ENCODE measurements around the gene SACM1L. TPM values are rescaled to one million over a fixed set of nuclear protein-coding genes. Genes with fewer than 3 reads are reported as not detected.
A peak's percentile ranks its signal among the peaks of the same experiment; 100 is the strongest.

Gene SACM1L
- total and polyA plus RNA-seq, 7 experiments from 2014 or later = 21.1 to 93.8 (median 69.6) TPM

DNA sequence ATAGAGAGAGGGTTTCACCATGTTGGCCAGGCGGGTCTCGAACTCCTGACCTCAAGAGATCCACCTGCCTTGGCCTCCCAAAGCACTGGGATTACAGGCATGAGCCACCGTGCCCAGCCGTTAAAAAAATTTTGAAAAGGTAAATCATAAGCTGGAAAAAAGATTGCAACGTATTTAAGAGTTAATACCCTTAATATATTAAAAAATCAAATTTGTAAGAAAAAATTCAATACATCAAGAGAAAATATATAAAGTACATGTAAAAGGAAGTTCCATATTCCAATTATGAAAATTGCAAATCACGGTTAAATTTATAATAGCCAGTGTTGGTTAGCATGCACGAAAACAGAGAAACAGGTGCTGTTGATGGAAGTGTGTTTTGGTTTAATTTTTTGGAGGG lies 2.3 kb upstream of the SACM1L start:
- no peak overlapping the region for H3K4me3 ChIP-seq (ENCODE audit: low read length)
- H3K36me3 ChIP-seq (ENCODE audit: control insufficient read depth in 2 of 3, insufficient read depth in 3 of 3, low read length in 3 of 3) = peaks cover 0 to 7% (median 0%) of the 10 kb centered on the region in 3 experiments
- DNase-seq (no peak), ATAC-seq (no peak)
- H3K27ac ChIP-seq (ENCODE audit: low read depth, low read length) = no peak overlapping the region
- H3K9me3 ChIP-seq (ENCODE audit: control insufficient read depth in 2 of 3, low read length in 3 of 3) = no peaks in the 10 kb centered on the region
- peak overlapping the region in 6 of 10 donors; percentile 19 to 88 (median 44) for H3K4me3 Mint-ChIP-seq
- H3K27ac Mint-ChIP-seq = peak overlapping the region in 2 of 9 donors; percentile 17 to 36
- H3K4me1 ChIP-seq (ENCODE audit: control insufficient read depth in 2 of 2, insufficient read depth in 2 of 2, low read length in 2 of 2) = peaks cover 17 to 18% of the 10 kb centered on the region in 2 donors
- peaks cover 0 to 5% (median 0%) of the 10 kb centered on the region in 5 donors for H3K27me3 Mint-ChIP-seq
- H3K4me1 Mint-ChIP-seq = peaks cover 21 to 55% (median 49%) of the 10 kb centered on the region in 7 donors
- POLR2A ChIA-PET = interaction anchor here (3.8 kb wide), 1 partner anchor 9 kb away, joined by 23 read pairs; no protein-coding TSS in a partner anchor
- no peaks in the 10 kb centered on the region for H3K27me3 ChIP-seq (ENCODE audit: control insufficient read depth in 2 of 2, insufficient read depth in 2 of 2, low read length in 2 of 2)
- CTCF ChIA-PET = interaction anchor here (4.3 kb wide), 1 partner anchor 26 kb away, joined by 22 read pairs; no protein-coding TSS in a partner anchor
- peaks cover 0 to 9% (median 3%) of the 10 kb centered on the region in 11 donors for H3K9me3 Mint-ChIP-seq
- intact Hi-C loops (cut with micrococcal nuclease) = loop anchor here (5.0 to 10.0 kb wide), 4 partner anchors 688 to 1290 kb away; partner anchors contain the start of genes CCDC12 (in 1 of the 2), CCR5 (in 1 of the 2), KIAA1143 (in 1 of the 2) and KIF15 (in 1 of the 2)
- peaks cover 2 to 25% (median 19%) of the 10 kb centered on the region in 5 donors for H3K36me3 Mint-ChIP-seq

GRCh38 chr3:45687828-45688193 lies 1.4 kb upstream of the SACM1L start:
- ChIA-PET CTCF (interaction anchor here (4.3 kb wide), 1 partner anchor 27 kb away, joined by 22 read pairs; no protein-coding TSS in a partner anchor), POLR2A (interaction anchor here (0.6 to 3.8 kb wide), 4 partner anchors 10 to 293 kb away, joined by 3 to 31 read pairs (median 13); no protein-coding TSS in a partner anchor)
- intact Hi-C loops (cut with micrococcal nuclease) = loop anchor here (1.0 to 10.0 kb wide), 9 partner anchors 11 to 1349 kb away; partner anchors contain the start of genes CCDC12 (in 1 of the 2), CCR5 (in 1 of the 2), FYCO1 (in 1 of the 2) and KIAA1143 (in 1 of the 2)
- peaks cover 0 to 8% (median 5%) of the 10 kb centered on the region in 3 experiments for H3K36me3 ChIP-seq (ENCODE audit: control insufficient read depth in 2 of 3, insufficient read depth in 3 of 3, low read length in 3 of 3)
- Mint-ChIP-seq H3K4me1 (peaks cover 31 to 63% (median 56%) of the 10 kb centered on the region in 7 donors), H3K36me3 (peaks cover 8 to 25% (median 22%) of the 10 kb centered on the region in 5 donors), H3K9me3 (peaks cover 0 to 9% (median 3%) of the 10 kb centered on the region in 11 donors), H3K27me3 (peaks cover 0 to 5% (median 0%) of the 10 kb centered on the region in 5 donors), H3K4me3 (peak overlapping the region; percentile 87 to 98 (median 95)), H3K27ac (peak overlapping the region in 7 of 9 donors; percentile 9 to 100 (median 96))
- ATAC-seq = no peak
- H3K4me1 ChIP-seq (ENCODE audit: control insufficient read depth in 2 of 2, insufficient read depth in 2 of 2, low read length in 2 of 2) = peaks cover 26 to 28% of the 10 kb centered on the region in 2 donors
- no peak for DNase-seq
- no peak overlapping the region for H3K27ac ChIP-seq (ENCODE audit: low read depth, low read length)
- H3K4me3 ChIP-seq (ENCODE audit: low read length) = peak overlapping the region; percentile 80
- H3K27me3 ChIP-seq (ENCODE audit: control insufficient read depth in 2 of 2, insufficient read depth in 2 of 2, low read length in 2 of 2) = no peaks in the 10 kb centered on the region
- no peaks in the 10 kb centered on the region for H3K9me3 ChIP-seq (ENCODE audit: control insufficient read depth in 2 of 3, low read length in 3 of 3)

- ATAC-seq (no peak), DNase-seq (peak in 1 of 9 donors; percentile 25)
- CTCF ChIA-PET = interaction anchor here (4.3 kb wide), 1 partner anchor 28 kb away, joined by 22 read pairs; no protein-coding TSS in a partner anchor
- POLR2A ChIA-PET = interaction anchor here (0.7 to 3.8 kb wide), 8 partner anchors 10 to 300 kb away, joined by 3 to 31 read pairs (median 4); partner anchors contain the start of gene LARS2
- Histone ChIP-seq H3K36me3 (ENCODE audit: control insufficient read depth in 2 of 3, insufficient read depth in 3 of 3, low read length in 3 of 3) (peaks cover 0 to 8% (median 7%) of the 10 kb centered on the region in 3 experiments), H3K27ac (ENCODE audit: low read depth, low read length) (peak overlapping the region; percentile 96), H3K4me3 (ENCODE audit: low read length) (peak overlapping the region; percentile 80), H3K4me1 (ENCODE audit: control insufficient read depth in 2 of 2, insufficient read depth in 2 of 2, low read length in 2 of 2) (peaks cover 32 to 33% of the 10 kb centered on the region in 2 donors), H3K9me3 (ENCODE audit: control insufficient read depth in 2 of 3, low read length in 3 of 3) (no peaks in the 10 kb centered on the region), H3K27me3 (ENCODE audit: control insufficient read depth in 2 of 2, insufficient read depth in 2 of 2, low read length in 2 of 2) (no peaks in the 10 kb centered on the region)
- peaks cover 34 to 68% (median 62%) of the 10 kb centered on the region in 7 donors for H3K4me1 Mint-ChIP-seq
- intact Hi-C loops (cut with micrococcal nuclease) = loop anchor here (1.0 to 10.0 kb wide), 9 partner anchors 11 to 1350 kb away; partner anchors contain the start of genes CCDC12 (in 1 of the 2), CCR5 (in 1 of the 2), FYCO1 (in 1 of the 2) and KIAA1143 (in 1 of the 2)
- H3K9me3 Mint-ChIP-seq = peaks cover 0 to 9% (median 0%) of the 10 kb centered on the region in 11 donors
- H3K36me3 Mint-ChIP-seq = peaks cover 8 to 25% (median 19%) of the 10 kb centered on the region in 5 donors
- H3K4me3 Mint-ChIP-seq = peak overlapping the region; percentile 87 to 98 (median 95)
- H3K27me3 Mint-ChIP-seq = peaks cover 0 to 5% (median 0%) of the 10 kb centered on the region in 5 donors
- H3K27ac Mint-ChIP-seq = peak overlapping the region; percentile 96 to 100 (median 99)
Measured at GRCh38 chr3:45688194-45688881, 858 bp upstream of the SACM1L start.

DNA sequence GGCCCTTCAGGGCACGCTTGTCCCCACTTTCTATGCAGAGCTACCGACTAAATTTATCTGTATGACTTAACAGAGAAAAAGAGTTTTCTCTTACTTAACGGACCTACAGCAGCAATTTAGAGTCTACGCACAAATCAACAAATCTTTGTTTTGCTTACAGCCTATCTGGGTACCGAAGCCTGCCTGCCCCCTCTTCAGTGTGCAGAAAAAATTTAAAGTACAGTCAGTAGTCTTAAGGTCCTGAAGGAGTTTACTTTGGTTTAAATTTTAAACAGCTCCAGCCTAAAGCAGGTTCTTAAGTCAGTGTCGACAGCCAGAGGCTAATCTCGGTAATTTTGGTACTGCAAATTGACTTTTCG lies 570 bp downstream of the SACM1L start:
- intact Hi-C loops (cut with micrococcal nuclease) = loop anchor here (1.0 to 10.0 kb wide), 15 partner anchors 12 to 1475 kb away; partner anchors contain the start of genes FYCO1 (in 2 of the 2), LZTFL1 (in 2 of the 2), CCDC12 (in 1 of the 2) and CCR5 (in 1 of the 2)
- no peak for ATAC-seq
- peaks cover 0 to 8% (median 0%) of the 10 kb centered on the region in 11 donors for H3K9me3 Mint-ChIP-seq
- H3K4me3 Mint-ChIP-seq = peak overlapping the region; percentile 87 to 98 (median 95)
- ChIA-PET POLR2A (interaction anchor here (0.8 to 3.8 kb wide), 10 partner anchors 9 to 713 kb away, joined by 3 to 31 read pairs (median 4); partner anchors contain the start of genes EXOSC7 and ZDHHC3), CTCF (interaction anchor here (0.8 to 4.3 kb wide), 4 partner anchors 15 to 157 kb away, joined by 3 to 22 read pairs (median 4); no protein-coding TSS in a partner anchor)
- H3K36me3 Mint-ChIP-seq = peaks cover 8 to 31% (median 12%) of the 10 kb centered on the region in 5 donors
- Histone ChIP-seq H3K4me3 (ENCODE audit: low read length) (peak overlapping the region; percentile 80), H3K9me3 (ENCODE audit: control insufficient read depth in 2 of 3, low read length in 3 of 3) (no peaks in the 10 kb centered on the region), H3K27ac (ENCODE audit: low read depth, low read length) (peak overlapping the region; percentile 96), H3K4me1 (ENCODE audit: control insufficient read depth in 2 of 2, insufficient read depth in 2 of 2, low read length in 2 of 2) (peaks cover 44 to 45% of the 10 kb centered on the region in 2 donors), H3K27me3 (ENCODE audit: control insufficient read depth in 2 of 2, insufficient read depth in 2 of 2, low read length in 2 of 2) (no peaks in the 10 kb centered on the region), H3K36me3 (ENCODE audit: control insufficient read depth in 2 of 3, insufficient read depth in 3 of 3, low read length in 3 of 3) (peaks cover 0 to 8% (median 7%) of the 10 kb centered on the region in 3 experiments)
- peaks cover 0 to 5% (median 0%) of the 10 kb centered on the region in 5 donors for H3K27me3 Mint-ChIP-seq
- peaks cover 42 to 76% (median 69%) of the 10 kb centered on the region in 7 donors for H3K4me1 Mint-ChIP-seq
- peak in 2 of 9 donors; percentile 39 to 42 for DNase-seq
- peak overlapping the region; percentile 96 to 100 (median 99) for H3K27ac Mint-ChIP-seq

DNA sequence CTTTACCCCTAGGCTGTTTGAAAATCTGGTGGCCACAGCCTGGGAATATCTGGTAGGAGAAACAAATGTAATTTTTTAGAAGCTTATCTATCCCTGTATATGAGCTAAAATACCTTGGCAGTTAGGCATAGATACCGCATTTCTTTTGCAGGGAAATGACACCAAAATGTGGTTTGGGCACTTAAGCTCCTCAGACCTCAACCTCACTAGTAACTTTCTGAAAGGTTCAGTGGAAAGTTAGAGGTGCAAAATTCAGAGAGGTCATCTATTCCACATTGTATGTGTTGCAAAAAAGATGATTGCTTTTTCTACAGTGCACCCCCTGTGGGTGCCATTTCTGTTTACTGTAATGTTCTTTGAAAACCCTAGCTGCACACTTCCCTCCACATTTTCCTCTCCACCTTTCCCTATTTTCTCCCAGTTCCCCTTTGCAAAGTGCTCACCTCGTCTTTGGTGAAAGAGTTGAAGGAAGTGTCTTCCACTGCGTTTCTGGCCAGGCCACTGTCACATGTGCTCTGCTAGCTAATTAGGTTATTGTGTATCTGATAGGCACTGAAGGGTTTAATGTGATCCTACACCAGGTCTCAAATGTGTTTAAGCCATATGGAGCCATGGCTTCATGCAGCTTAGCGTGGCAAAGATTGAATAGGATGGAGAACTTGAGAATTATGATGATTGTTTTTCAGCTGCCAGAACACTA lies 1.3 kb downstream of the SACM1L start:
- Mint-ChIP-seq H3K36me3 (peaks cover 8 to 33% (median 13%) of the 10 kb centered on the region in 5 donors), H3K4me3 (peak overlapping the region; percentile 87 to 98 (median 95)), H3K9me3 (peaks cover 0 to 8% (median 0%) of the 10 kb centered on the region in 11 donors), H3K27me3 (peaks cover 0 to 5% (median 0%) of the 10 kb centered on the region in 5 donors), H3K27ac (peak overlapping the region; percentile 96 to 100 (median 99)), H3K4me1 (peaks cover 46 to 82% (median 76%) of the 10 kb centered on the region in 7 donors)
- intact Hi-C loops (cut with micrococcal nuclease) = loop anchor here in 1 of 2 donors (10.0 kb wide), 2 partner anchors 384 to 1474 kb away; partner anchors contain the start of gene SETD2
- peaks cover 51 to 52% of the 10 kb centered on the region in 2 donors for H3K4me1 ChIP-seq (ENCODE audit: control insufficient read depth in 2 of 2, insufficient read depth in 2 of 2, low read length in 2 of 2)
- peak overlapping the region; percentile 96 for H3K27ac ChIP-seq (ENCODE audit: low read depth, low read length)
- ATAC-seq (no peak), DNase-seq (no peak)
- H3K27me3 ChIP-seq (ENCODE audit: control insufficient read depth in 2 of 2, insufficient read depth in 2 of 2, low read length in 2 of 2) = no peaks in the 10 kb centered on the region
- POLR2A ChIA-PET = interaction anchor here (0.6 to 3.5 kb wide), 7 partner anchors 11 to 279 kb away, joined by 3 to 31 read pairs (median 4); no protein-coding TSS in a partner anchor
- peaks cover 0 to 8% (median 7%) of the 10 kb centered on the region in 3 experiments for H3K36me3 ChIP-seq (ENCODE audit: control insufficient read depth in 2 of 3, insufficient read depth in 3 of 3, low read length in 3 of 3)
- no peaks in the 10 kb centered on the region for H3K9me3 ChIP-seq (ENCODE audit: control insufficient read depth in 2 of 3, low read length in 3 of 3)
- H3K4me3 ChIP-seq (ENCODE audit: low read length) = peak overlapping the region; percentile 80
- CTCF ChIA-PET = interaction anchor here (0.8 to 4.3 kb wide), 5 partner anchors 14 to 158 kb away, joined by 3 to 22 read pairs (median 4); no protein-coding TSS in a partner anchor
